D721Med (cell line): ENCODE measurements around the gene STAT3.
"Not testable (repeated sequence)": the region's sequence is repeated elsewhere in the genome, so short reads cannot be mapped to it uniquely, and the experiment has no call there.

ENCODE experiments used
- DNase-seq: peaks from one replicate; pipeline ENCODE4 v3.0.0; 2011; ENCODE audit warnings: low spot score; ENCODE audit not compliant: insufficient read length
- FAIRE-seq: peaks from 2 replicates; lab custom pipeline; 2011; peaks lifted over from hg19 to GRCh38; lab: Jason Lieb, UNC
- TF ChIP-seq, protein P1 (sequence below): IDR thresholded peaks from 2 replicates; pipeline ENCODE4 v1.5.1; 2012; ENCODE audit warnings: mild to moderate bottlenecking, control low read depth; ENCODE audit not compliant: insufficient read depth; ENCODE audit errors: missing control alignments

Gene STAT3

DNA sequence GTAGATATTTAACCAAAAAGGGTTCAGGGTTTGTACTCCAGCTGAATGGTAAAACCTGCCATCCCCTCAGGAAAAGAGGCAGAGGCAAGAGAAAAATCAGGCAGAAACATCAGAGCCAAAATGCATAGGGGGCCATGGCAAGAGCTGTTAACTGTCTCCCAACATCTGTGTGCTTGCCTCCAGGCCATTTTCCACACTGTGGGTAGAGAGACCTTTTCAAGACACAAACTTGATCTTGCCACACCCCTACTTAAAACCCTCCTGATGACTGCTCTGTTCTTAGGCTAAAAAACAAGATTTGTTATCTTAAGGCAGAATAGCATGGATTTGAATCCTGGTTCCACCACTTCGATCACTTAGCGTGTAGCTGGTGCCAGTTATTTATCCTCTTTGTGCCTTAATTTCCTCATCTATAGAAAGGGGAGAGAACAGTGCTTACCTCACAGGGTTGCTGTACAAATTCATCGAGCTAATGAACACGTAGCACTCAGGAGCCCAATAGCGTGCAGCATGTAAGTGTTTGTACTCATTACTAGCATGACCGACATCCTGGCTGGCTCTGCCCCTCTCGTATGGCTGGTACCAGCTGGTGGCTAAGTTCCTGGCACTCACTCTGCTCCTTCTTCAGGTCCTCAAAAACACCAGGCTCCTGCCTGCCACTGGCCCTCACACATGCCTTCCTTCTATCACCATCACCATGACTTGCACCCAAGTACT, 25.8 kb downstream of the STAT3 start:
- TF ChIP-seq, protein P1, sequence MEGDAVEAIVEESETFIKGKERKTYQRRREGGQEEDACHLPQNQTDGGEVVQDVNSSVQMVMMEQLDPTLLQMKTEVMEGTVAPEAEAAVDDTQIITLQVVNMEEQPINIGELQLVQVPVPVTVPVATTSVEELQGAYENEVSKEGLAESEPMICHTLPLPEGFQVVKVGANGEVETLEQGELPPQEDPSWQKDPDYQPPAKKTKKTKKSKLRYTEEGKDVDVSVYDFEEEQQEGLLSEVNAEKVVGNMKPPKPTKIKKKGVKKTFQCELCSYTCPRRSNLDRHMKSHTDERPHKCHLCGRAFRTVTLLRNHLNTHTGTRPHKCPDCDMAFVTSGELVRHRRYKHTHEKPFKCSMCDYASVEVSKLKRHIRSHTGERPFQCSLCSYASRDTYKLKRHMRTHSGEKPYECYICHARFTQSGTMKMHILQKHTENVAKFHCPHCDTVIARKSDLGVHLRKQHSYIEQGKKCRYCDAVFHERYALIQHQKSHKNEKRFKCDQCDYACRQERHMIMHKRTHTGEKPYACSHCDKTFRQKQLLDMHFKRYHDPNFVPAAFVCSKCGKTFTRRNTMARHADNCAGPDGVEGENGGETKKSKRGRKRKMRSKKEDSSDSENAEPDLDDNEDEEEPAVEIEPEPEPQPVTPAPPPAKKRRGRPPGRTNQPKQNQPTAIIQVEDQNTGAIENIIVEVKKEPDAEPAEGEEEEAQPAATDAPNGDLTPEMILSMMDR, result no peak
- DNase-seq (no peak), FAIRE-seq (no peak)

DNA sequence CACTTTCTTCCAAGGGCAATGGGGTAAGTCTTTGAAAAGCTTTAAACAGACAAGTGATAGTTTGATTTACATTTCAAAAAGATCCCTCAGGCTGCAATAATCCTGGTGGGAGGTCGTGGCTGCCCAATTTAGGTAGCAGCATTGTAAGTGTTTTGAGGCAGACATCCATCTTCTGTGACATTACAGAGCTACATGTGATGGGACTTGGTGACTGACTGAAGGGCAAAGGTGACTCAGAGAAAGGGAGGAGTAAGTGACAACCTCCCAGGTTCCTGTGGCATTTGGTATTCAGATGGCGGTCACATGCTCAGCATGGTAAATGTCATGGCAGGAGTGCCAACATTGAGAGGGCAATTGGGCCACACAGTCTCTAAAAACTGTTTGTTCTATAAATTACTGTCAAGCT, 26.5 kb downstream of the STAT3 start:
- no peak for DNase-seq
- TF ChIP-seq, protein P1, result no peak
- FAIRE-seq, result no peak

DNA sequence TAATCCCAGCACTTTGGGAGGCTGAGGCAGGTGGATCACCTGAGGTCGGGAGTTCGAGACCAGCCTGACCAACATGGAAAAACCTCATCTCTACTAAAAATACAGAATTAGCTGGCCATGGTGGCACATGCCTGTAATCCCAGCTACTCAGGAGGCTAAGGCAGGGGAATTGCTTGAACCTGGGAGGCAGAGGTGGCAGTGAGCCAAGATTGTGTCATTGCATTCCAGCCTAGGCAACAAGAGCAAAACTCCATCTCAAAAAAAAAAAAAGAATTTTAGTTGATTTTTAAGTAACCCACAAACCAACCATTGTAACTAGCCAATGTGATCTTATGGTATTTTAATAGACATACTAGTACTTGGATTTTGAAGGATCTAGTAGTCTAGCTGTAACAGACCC, 27.9 kb downstream of the STAT3 start:
- DNase-seq, FAIRE-seq: not testable (repeated sequence)

DNA sequence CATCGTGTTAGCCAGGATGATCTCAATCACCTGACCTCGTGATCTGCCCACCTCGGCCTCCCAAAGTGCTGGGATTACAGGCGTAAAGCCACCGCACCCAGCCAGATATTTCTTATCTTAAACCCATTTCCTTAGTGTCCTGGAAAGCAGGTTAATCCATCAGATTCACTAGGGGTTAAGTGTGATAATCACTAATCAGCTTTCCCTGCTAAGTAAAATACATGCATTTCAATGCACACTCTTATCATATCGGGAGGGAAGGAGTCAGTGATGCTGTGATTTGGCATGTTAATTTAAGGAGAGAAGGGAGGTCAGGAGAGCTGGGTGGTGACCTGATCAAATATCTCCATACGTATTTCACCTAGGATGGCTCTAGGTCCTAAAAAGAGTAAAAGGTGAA, 29.1 kb downstream of the STAT3 start:
- peak; percentile 32 for DNase-seq
- TF ChIP-seq, protein P1, result no peak
- FAIRE-seq, result peak; percentile 84

DNA sequence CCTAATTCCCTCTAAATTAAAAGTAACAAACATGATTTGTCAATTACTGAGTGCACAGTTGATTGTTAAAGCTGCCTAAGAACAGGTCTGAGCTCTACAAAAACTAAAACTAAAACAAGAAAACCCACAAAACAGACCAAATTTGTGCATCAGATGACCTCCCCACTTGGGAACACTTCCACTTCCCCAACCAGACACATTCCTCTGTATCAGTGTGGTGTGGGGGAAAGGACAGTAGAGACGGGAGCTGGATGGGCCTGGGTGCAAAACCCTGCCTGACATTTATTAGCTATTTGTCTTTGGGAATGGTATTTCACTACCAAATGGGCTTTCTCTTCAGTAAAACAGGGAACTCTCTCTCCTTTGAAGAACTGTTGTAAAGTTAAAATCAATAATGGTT, 29.8 kb downstream of the STAT3 start:
- TF ChIP-seq, protein P1, result no peak
- FAIRE-seq (no peak), DNase-seq (no peak)

DNA sequence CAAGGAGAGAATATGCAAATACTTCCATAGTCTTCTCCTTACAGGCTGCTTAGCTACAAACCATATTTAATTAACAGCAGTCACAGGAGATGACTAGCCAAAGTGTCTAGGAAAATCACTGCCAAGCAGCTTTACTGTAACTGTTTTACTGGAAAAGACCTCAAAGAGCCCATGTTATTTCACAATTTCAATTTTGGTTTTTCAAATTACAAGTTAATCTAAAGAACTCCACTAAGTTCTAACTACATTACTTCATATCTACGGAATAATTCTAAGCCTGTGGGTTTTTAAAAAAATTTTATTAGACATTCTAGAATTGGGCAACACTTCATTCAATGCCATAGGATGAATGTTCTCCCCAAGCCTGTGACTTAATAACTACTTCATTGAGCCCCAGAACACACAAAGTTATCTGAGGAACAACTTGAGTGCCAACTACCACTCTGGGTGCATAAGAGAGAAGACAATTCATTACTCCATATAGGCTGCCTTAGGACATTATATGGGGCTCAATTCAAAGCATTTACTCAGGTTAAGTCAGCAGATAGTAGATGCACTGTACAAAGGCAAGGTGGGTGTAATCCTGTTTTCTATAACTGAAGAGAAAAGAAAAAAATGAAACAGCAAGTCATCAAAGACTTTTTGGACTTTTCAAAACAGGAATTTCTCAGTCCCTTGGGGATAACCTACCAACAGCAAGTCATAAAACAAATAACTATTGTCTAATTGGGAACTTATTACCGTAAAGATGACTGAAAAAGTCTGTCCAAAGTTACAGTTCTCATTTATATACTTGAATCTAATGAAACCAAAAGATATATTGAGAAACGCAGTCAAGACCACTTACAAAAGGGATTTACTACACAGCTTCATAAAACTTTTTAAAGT, 33.0 kb downstream of the STAT3 start:
- TF ChIP-seq, protein P1, result no peak
- FAIRE-seq (no peak), DNase-seq (no peak)

DNA sequence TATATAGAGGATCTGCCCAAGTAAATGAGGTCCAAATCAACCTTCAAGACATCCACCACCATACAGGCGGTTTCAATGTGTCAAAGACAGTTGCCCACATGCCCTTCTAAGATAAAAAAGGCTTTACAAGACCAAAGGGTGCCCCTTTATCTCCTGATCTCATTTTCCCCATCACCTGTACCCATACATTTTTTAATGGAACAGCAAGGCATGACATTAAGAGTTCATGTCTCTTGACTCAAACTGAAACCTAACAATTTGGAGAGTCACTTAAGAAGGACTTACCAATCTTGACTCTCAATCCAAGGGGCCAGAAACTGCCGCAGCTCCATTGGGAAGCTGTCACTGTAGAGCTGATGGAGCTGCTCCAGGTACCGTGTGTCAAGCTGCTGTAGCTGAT, 40.1 kb downstream of the STAT3 start:
- FAIRE-seq (no peak), DNase-seq (no peak)
- TF ChIP-seq, protein P1, result no peak
